Middle frontal gyrus (tissue), 1 donor: ENCODE data around the gene HAPSTR1.
A peak's percentile ranks its signal among the peaks of the same experiment; 100 is the strongest.

Experiments used
- DNase-seq: peaks from one replicate; pipeline ENCODE4 v3.0.0-alpha.2; 2015; ENCODE audit warnings: low spot score; ENCODE audit errors: extremely low spot score

Gene HAPSTR1

GRCh38 chr16:9122342-9122741, 30.9 kb downstream of the HAPSTR1 start:
- DNase-seq, result no peak

GRCh38 chr16:9122969-9123368, 31.5 kb downstream of the HAPSTR1 start:
- DNase-seq, result no peak

- DNase-seq, result no peak
Observed at GRCh38 chr16:9123401-9123800, 32.0 kb downstream of the HAPSTR1 start.

GRCh38 chr16:9123871-9124270, 32.4 kb downstream of the HAPSTR1 start:
- no peak for DNase-seq

GRCh38 chr16:9124444-9124843, 33.0 kb downstream of the HAPSTR1 start:
- DNase-seq, result no peak

- no peak for DNase-seq
Observed at GRCh38 chr16:9124908-9125584, 33.6 kb downstream of the HAPSTR1 start.

GRCh38 chr16:9125658-9126505, 34.4 kb downstream of the HAPSTR1 start:
- DNase-seq, result no peak

GRCh38 chr16:9126609-9127008, 35.2 kb downstream of the HAPSTR1 start:
- DNase-seq, result no peak

GRCh38 chr16:9128346-9129342, 37.2 kb downstream of the HAPSTR1 start:
- no peak for DNase-seq

GRCh38 chr16:9134306-9134705, 42.9 kb downstream of the HAPSTR1 start:
- no peak for DNase-seq

GRCh38 chr16:9134739-9135138, 43.3 kb downstream of the HAPSTR1 start:
- DNase-seq, result no peak

GRCh38 chr16:9135797-9136196, 44.4 kb downstream of the HAPSTR1 start:
- no peak for DNase-seq

GRCh38 chr16:9136596-9136995, 45.2 kb downstream of the HAPSTR1 start:
- DNase-seq, result no peak

GRCh38 chr16:9138021-9138680, 46.7 kb downstream of the HAPSTR1 start:
- DNase-seq, result no peak

- DNase-seq, result peak; percentile 43
Observed at GRCh38 chr16:9138731-9139501, 47.5 kb downstream of the HAPSTR1 start.

GRCh38 chr16:9139965-9140364, 48.5 kb downstream of the HAPSTR1 start:
- no peak for DNase-seq
